HG03064 (cell line): Measurements from ENCODE around the gene TPBGL.

Experiments
- ATAC-seq: cut with Tn5 transposase; IDR thresholded peaks from one replicate; pipeline ENCODE4 v1.9.1; 2021; ENCODE audit warnings: low read depth; ENCODE audit not compliant: unreplicated experiment

TPBGL gene

GRCh38 chr11:75240311-75241035 is at the start of gene TPBGL:
TSS of gene TPBGL (plus strand) at chr11:75240774. CDS start at chr11:75241050, 276 bp downstream.
- no peak for ATAC-seq

GRCh38 chr11:75191330-75191717 is 49.2 kb upstream of the TPBGL start:
- no peak for ATAC-seq

GRCh38 chr11:75193271-75193670 is 47.3 kb upstream of the TPBGL start:
- no peak for ATAC-seq

- ATAC-seq: no peak
Measured at GRCh38 chr11:75193711-75194110, 46.9 kb upstream of the TPBGL start.

GRCh38 chr11:75194147-75194546 is 46.4 kb upstream of the TPBGL start:
- no peak for ATAC-seq

GRCh38 chr11:75195167-75195962 is 45.2 kb upstream of the TPBGL start:
- no peak for ATAC-seq

- ATAC-seq: no peak
Measured at GRCh38 chr11:75196426-75196825, 44.1 kb upstream of the TPBGL start.

GRCh38 chr11:75197512-75198277 is 42.9 kb upstream of the TPBGL start:
- ATAC-seq: no peak

GRCh38 chr11:75198278-75198973 is 42.1 kb upstream of the TPBGL start:
- no peak for ATAC-seq

GRCh38 chr11:75199412-75199955 is 41.1 kb upstream of the TPBGL start:
- ATAC-seq: no peak

- no peak for ATAC-seq
Measured at GRCh38 chr11:75200051-75200450, 40.5 kb upstream of the TPBGL start.

GRCh38 chr11:75200531-75200930 is 40.0 kb upstream of the TPBGL start:
- no peak for ATAC-seq

- no peak for ATAC-seq
Measured at GRCh38 chr11:75201771-75202170, 38.8 kb upstream of the TPBGL start.

GRCh38 chr11:75202195-75202594 is 38.4 kb upstream of the TPBGL start:
- no peak for ATAC-seq

- no peak for ATAC-seq
Measured at GRCh38 chr11:75203138-75203537, 37.4 kb upstream of the TPBGL start.

- no peak for ATAC-seq
Measured at GRCh38 chr11:75203641-75204011, 36.9 kb upstream of the TPBGL start.

- no peak for ATAC-seq
Measured at GRCh38 chr11:75204012-75204674, 36.4 kb upstream of the TPBGL start.

- ATAC-seq: no peak
Measured at GRCh38 chr11:75204685-75205563, 35.6 kb upstream of the TPBGL start.

- no peak for ATAC-seq
Measured at GRCh38 chr11:75205564-75206020, 35.0 kb upstream of the TPBGL start.
